ENCODE data around the gene IL6ST.

IL6ST gene

GRCh38 chr5:56006600-56006999 is 11.8 kb upstream of the IL6ST start:
- Histone ChIP-seq H3K36me3 (ENCODE audit: insufficient read depth, low read length) (no peaks in the 10 kb centered on the region), H3K4me2 (ENCODE audit: low read depth, low read length, poor library complexity, severe bottlenecking) (no peak overlapping the region), H2AFZ (ENCODE audit: low read length) (no peak overlapping the region), H3K9me2 (replicated peaks; ENCODE audit: low read depth, low read length) (no peaks in the 10 kb centered on the region), H4K20me1 (ENCODE audit: insufficient read depth, low read length, poor library complexity, severe bottlenecking) (no peaks in the 10 kb centered on the region), H3K79me2 (ENCODE audit: insufficient read depth, low read length) (no peaks in the 10 kb centered on the region), H3K9me3 (ENCODE audit: insufficient read depth, low read depth, low read length) (no peaks in the 10 kb centered on the region), H3K4me3 (ENCODE audit: low read length, poor library complexity, severe bottlenecking) (no peak overlapping the region), H3K9ac (ENCODE audit: low read depth, low read length, poor library complexity, severe bottlenecking) (no peak overlapping the region), H3K27me3 (ENCODE audit: insufficient read depth, low read length, poor library complexity, severe bottlenecking) (no peaks in the 10 kb centered on the region), H3K4me1 (ENCODE audit: insufficient read depth, low read length, poor library complexity, severe bottlenecking) (no peaks in the 10 kb centered on the region), H3F3A (ENCODE audit: low read depth) (no peaks in the 10 kb centered on the region)
- TF ChIP-seq CTCF (conservative IDR thresholded peaks at IDR 0.05; ENCODE audit: low read length) (no peak), EZH2phosphoT487 (IDR thresholded peaks at IDR 0.05; ENCODE audit: borderline replicate concordance) (no peak)

- no peak overlapping the region for H3K4me3 ChIP-seq (ENCODE audit: low read length, poor library complexity, severe bottlenecking)
- H3K36me3 ChIP-seq (ENCODE audit: insufficient read depth, low read length) = no peaks in the 10 kb centered on the region
- H3K79me2 ChIP-seq (ENCODE audit: insufficient read depth, low read length) = no peaks in the 10 kb centered on the region
- no peak overlapping the region for H3K9ac ChIP-seq (ENCODE audit: low read depth, low read length, poor library complexity, severe bottlenecking)
- no peaks in the 10 kb centered on the region for H3K9me3 ChIP-seq (ENCODE audit: insufficient read depth, low read depth, low read length)
- no peaks in the 10 kb centered on the region for H3K9me2 ChIP-seq (replicated peaks; ENCODE audit: low read depth, low read length)
- H2AFZ ChIP-seq (ENCODE audit: low read length) = no peak overlapping the region
- no peaks in the 10 kb centered on the region for H3F3A ChIP-seq (ENCODE audit: low read depth)
- TF ChIP-seq EZH2phosphoT487 (IDR thresholded peaks at IDR 0.05; ENCODE audit: borderline replicate concordance) (no peak), CTCF (conservative IDR thresholded peaks at IDR 0.05; ENCODE audit: low read length) (no peak)
- no peak overlapping the region for H3K4me2 ChIP-seq (ENCODE audit: low read depth, low read length, poor library complexity, severe bottlenecking)
- H3K27me3 ChIP-seq (ENCODE audit: insufficient read depth, low read length, poor library complexity, severe bottlenecking) = no peaks in the 10 kb centered on the region
- H4K20me1 ChIP-seq (ENCODE audit: insufficient read depth, low read length, poor library complexity, severe bottlenecking) = no peaks in the 10 kb centered on the region
- no peaks in the 10 kb centered on the region for H3K4me1 ChIP-seq (ENCODE audit: insufficient read depth, low read length, poor library complexity, severe bottlenecking)
Observed at GRCh38 chr5:56006094-56006493, 11.3 kb upstream of the IL6ST start.

GRCh38 chr5:56004874-56005273 is 10.1 kb upstream of the IL6ST start:
- Histone ChIP-seq H3K4me3 (ENCODE audit: low read length, poor library complexity, severe bottlenecking) (no peak overlapping the region), H3K27me3 (ENCODE audit: insufficient read depth, low read length, poor library complexity, severe bottlenecking) (no peaks in the 10 kb centered on the region), H3K9me2 (replicated peaks; ENCODE audit: low read depth, low read length) (no peaks in the 10 kb centered on the region), H3K4me2 (ENCODE audit: low read depth, low read length, poor library complexity, severe bottlenecking) (no peak overlapping the region), H3K4me1 (ENCODE audit: insufficient read depth, low read length, poor library complexity, severe bottlenecking) (no peaks in the 10 kb centered on the region), H3K36me3 (ENCODE audit: insufficient read depth, low read length) (no peaks in the 10 kb centered on the region), H2AFZ (ENCODE audit: low read length) (no peak overlapping the region), H4K20me1 (ENCODE audit: insufficient read depth, low read length, poor library complexity, severe bottlenecking) (no peaks in the 10 kb centered on the region), H3K9ac (ENCODE audit: low read depth, low read length, poor library complexity, severe bottlenecking) (no peak overlapping the region), H3K79me2 (ENCODE audit: insufficient read depth, low read length) (no peaks in the 10 kb centered on the region), H3F3A (ENCODE audit: low read depth) (no peaks in the 10 kb centered on the region), H3K9me3 (ENCODE audit: insufficient read depth, low read depth, low read length) (no peaks in the 10 kb centered on the region)
- TF ChIP-seq CTCF (conservative IDR thresholded peaks at IDR 0.05; ENCODE audit: low read length) = no peak
- no peak for TF ChIP-seq EZH2phosphoT487 (IDR thresholded peaks at IDR 0.05; ENCODE audit: borderline replicate concordance)

All from Loucy (cell line).